Measurements from ENCODE around the gene MRPS18C.

Gene MRPS18C

DNA sequence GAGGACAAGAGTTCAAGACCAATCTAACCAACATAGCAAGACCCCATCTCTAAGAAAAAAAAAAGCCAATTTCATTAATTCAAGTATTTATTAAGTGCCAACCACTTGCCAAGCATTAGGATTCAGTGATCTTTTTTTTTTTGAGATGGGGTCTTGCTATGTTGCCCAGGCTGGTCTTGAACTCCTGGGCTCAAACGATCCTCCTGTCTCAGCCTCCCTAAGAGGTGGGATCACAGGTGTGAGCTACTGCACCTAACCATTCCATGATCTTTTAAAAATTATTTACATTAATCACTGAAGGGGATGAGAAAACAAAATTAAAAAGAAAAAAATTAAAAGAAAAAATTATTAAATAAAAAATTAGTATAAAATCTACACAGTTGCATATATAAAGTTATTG lies 24.7 kb upstream of the MRPS18C start:
- Mint-ChIP-seq H3K9me3 (no peaks in the 10 kb centered on the region), H3K4me3 (no peak overlapping the region), H3K27ac (no peak overlapping the region), H3K36me3 (ENCODE audit: low read depth) (peaks cover 20% of the 10 kb centered on the region), H3K27me3 (ENCODE audit: low read depth, poor library complexity) (peaks cover 2% of the 10 kb centered on the region), H3K4me1 (no peaks in the 10 kb centered on the region)
- TF ChIP-seq, protein P1, sequence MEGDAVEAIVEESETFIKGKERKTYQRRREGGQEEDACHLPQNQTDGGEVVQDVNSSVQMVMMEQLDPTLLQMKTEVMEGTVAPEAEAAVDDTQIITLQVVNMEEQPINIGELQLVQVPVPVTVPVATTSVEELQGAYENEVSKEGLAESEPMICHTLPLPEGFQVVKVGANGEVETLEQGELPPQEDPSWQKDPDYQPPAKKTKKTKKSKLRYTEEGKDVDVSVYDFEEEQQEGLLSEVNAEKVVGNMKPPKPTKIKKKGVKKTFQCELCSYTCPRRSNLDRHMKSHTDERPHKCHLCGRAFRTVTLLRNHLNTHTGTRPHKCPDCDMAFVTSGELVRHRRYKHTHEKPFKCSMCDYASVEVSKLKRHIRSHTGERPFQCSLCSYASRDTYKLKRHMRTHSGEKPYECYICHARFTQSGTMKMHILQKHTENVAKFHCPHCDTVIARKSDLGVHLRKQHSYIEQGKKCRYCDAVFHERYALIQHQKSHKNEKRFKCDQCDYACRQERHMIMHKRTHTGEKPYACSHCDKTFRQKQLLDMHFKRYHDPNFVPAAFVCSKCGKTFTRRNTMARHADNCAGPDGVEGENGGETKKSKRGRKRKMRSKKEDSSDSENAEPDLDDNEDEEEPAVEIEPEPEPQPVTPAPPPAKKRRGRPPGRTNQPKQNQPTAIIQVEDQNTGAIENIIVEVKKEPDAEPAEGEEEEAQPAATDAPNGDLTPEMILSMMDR (IDR thresholded peaks at IDR 0.05) = no peak
- DNase-seq = no peak

DNA sequence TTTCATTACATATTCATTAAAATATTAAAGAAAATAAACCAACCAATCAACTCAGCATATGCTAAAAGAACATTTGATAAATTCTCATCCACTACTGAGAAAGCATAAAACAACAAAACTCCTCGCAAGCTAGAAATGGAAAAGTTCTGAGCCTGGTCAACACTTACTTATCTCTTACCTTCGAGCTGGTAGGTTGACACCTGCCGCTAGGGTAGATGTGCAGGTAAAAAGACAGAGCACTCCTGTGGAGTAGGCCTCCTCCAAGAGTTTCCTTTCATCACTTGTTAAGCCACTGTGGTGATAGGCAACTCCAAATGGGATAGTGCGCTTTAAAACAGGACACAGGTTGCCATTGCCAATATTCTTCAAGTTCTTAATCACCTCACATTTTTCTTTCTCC lies 19.2 kb upstream of the MRPS18C start:
- TF ChIP-seq, protein P1 (IDR thresholded peaks at IDR 0.05) = no peak
- Mint-ChIP-seq H3K27me3 (ENCODE audit: low read depth, poor library complexity) (peaks cover 2% of the 10 kb centered on the region), H3K27ac (no peak overlapping the region), H3K36me3 (ENCODE audit: low read depth) (peaks cover 21% of the 10 kb centered on the region), H3K9me3 (no peaks in the 10 kb centered on the region), H3K4me1 (peaks cover 5% of the 10 kb centered on the region), H3K4me3 (no peak overlapping the region)
- no peak for DNase-seq

DNA sequence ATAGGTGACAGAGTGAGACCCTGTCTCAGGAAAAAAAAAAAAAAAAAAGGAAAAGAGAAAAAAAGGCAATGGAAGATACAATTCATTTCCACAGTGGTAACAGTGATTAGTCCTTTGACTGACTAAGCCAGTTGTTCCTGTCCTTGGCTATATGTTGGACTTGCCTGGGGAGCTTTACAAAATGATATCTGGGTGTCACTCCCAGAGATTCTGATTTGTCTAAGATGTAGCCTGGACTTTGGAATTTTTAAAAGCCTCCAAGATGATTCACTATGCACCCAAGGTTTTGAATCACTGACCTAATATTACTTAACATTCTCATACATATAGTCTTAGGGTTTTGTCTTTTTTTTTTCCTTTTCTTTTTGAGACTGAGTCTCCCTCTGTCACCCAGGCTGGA lies 17.1 kb upstream of the MRPS18C start:
- peaks cover 2% of the 10 kb centered on the region for H3K27me3 Mint-ChIP-seq (ENCODE audit: low read depth, poor library complexity)

DNA sequence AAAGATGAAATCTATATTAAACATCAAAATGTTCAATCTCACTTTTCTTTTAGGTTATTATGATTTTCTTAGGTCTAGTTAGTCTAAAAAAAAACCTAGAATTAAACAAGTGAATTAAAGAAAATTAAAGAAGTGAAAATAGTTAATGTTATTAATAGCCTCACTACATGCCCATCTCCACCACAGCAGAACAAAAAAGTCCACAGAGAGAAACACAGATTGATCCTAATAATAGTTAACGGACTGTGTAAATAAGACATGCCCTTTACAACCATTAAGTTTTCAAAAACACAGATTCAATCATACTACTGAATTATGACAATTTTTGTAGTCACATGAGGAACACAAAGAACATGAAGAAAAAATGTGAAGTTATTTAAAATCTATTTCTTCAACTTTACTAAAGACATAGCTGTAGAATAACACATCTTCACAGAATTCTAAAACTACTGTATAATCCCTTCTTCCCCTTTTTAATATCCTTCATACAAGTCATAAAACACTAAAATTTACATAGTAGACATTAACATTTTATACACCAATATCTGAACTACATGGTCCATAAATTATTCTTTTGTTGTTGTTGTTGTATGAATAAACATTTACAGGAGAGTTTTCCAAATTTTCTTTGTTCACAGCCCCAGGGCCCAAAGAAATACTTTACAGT lies 15.6 kb upstream of the MRPS18C start:
- Mint-ChIP-seq H3K4me1 (peaks cover 5% of the 10 kb centered on the region), H3K36me3 (ENCODE audit: low read depth) (peaks cover 25% of the 10 kb centered on the region), H3K27me3 (ENCODE audit: low read depth, poor library complexity) (no peaks in the 10 kb centered on the region), H3K27ac (no peak overlapping the region), H3K4me3 (no peak overlapping the region), H3K9me3 (no peaks in the 10 kb centered on the region)
- TF ChIP-seq, protein P1 (IDR thresholded peaks at IDR 0.05) = no peak
- no peak for DNase-seq

More for the DNA sequence above, 17.1 kb upstream of the MRPS18C start:
- no peak overlapping the region for H3K4me3 Mint-ChIP-seq
- TF ChIP-seq, protein P1 (IDR thresholded peaks at IDR 0.05) = no peak
- peak overlapping the region; percentile 42 for H3K27ac Mint-ChIP-seq
- no peaks in the 10 kb centered on the region for H3K9me3 Mint-ChIP-seq
- no peak for DNase-seq
- peaks cover 21% of the 10 kb centered on the region for H3K36me3 Mint-ChIP-seq (ENCODE audit: low read depth)
- peaks cover 5% of the 10 kb centered on the region for H3K4me1 Mint-ChIP-seq

DNA sequence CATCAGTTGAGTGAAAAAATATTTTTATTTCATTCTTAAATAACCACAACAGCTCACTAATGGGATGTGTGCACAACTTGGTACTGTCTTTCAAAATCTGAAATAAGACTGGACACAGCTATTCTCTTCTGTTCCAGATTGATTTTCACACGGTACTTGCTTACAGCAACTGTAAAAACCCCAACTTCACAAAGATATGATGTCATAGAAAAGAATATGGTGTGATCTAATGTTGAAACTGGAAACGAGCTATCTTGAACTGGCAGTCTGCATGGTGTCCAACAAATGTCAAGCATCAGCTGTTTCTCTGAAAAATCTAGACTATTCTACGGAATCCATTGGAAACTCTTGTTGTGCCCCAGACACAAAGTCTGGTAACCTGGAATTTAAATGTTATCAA lies 15.0 kb upstream of the MRPS18C start:
- TF ChIP-seq, protein P1 (IDR thresholded peaks at IDR 0.05) = no peak
- Mint-ChIP-seq H3K4me1 (peaks cover 5% of the 10 kb centered on the region), H3K9me3 (no peaks in the 10 kb centered on the region), H3K27ac (no peak overlapping the region), H3K27me3 (ENCODE audit: low read depth, poor library complexity) (no peaks in the 10 kb centered on the region), H3K36me3 (ENCODE audit: low read depth) (peaks cover 25% of the 10 kb centered on the region), H3K4me3 (no peak overlapping the region)
- no peak for DNase-seq

DNA sequence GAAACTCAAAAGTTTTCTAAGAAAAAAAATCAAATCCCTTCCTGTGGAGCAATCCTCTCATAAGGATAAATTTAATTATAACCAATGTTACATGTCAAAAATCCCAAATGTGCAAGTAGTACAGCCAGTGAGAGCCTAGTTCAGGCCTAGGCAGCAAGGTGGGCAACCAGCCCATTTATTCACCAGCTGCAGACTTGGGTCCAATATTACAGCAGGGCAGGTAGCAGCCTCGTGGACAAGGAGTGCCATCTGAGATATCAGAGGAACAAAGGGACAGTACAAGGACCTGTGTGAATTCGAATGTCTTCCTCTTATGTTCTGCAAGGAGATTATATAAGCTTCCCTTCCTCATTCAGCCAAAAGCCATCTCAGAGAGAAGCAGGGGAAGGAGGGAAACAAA lies 6.8 kb upstream of the MRPS18C start:
- H3K27ac Mint-ChIP-seq = no peak overlapping the region
- TF ChIP-seq, protein P1 (IDR thresholded peaks at IDR 0.05) = no peak
- H3K27me3 Mint-ChIP-seq (ENCODE audit: low read depth, poor library complexity) = peaks cover 3% of the 10 kb centered on the region
- no peaks in the 10 kb centered on the region for H3K9me3 Mint-ChIP-seq
- peaks cover 8% of the 10 kb centered on the region for H3K4me1 Mint-ChIP-seq
- peaks cover 28% of the 10 kb centered on the region for H3K36me3 Mint-ChIP-seq (ENCODE audit: low read depth)
- no peak for DNase-seq
- no peak overlapping the region for H3K4me3 Mint-ChIP-seq

All from nephron progenitor cell (in vitro differentiated cells).